Measurements from ENCODE around the gene CHRDL2. TPM values are rescaled to one million over a fixed set of nuclear protein-coding genes. Genes with fewer than 3 reads are reported as not detected.

Gene CHRDL2
- total and polyA plus RNA-seq, 2 donors (not counting 3 experiments of a cell fraction or from before 2014, with no cell fraction given): not detected

DNA sequence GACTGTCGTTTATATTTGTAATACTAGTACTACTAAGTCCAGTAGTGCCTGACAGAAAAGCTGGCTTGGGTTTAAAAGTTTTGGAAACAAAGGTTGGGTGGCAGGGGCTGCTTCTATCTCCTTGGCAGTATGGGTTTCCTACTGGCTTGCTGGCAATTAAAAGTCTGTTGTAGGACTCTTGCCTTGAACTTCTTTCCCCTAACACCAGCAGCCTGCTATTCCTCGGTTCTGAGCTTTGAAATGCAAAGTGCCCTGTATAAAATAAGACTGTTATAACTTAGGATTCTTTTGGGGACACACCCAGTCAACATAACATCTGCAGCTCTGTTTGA is 18.7 kb upstream of the CHRDL2 start:
- no peaks in the 10 kb centered on the region for H3K9me3 ChIP-seq (replicated peaks; ENCODE audit: control insufficient read depth, insufficient read depth, low read length)
- peaks cover 36% of the 10 kb centered on the region for H3K4me1 ChIP-seq (ENCODE audit: control insufficient read depth, extremely low read depth, insufficient read depth, low read length)
- H3K9me1 ChIP-seq (replicated peaks; ENCODE audit: control insufficient read depth, extremely low read depth, insufficient read depth, low read length): no peaks in the 10 kb centered on the region
- H3K27ac ChIP-seq (ENCODE audit: insufficient read depth, low read depth, low read length): peak overlapping the region; percentile 88
- H2AFZ ChIP-seq (ENCODE audit: low read depth, low read length): no peak overlapping the region
- DNase-seq (ENCODE audit: low read depth, low spot score) (no peak), FAIRE-seq (peak; percentile 15)
- intact Hi-C loops (cut with micrococcal nuclease): loop anchor here (2.0 kb wide), 1 partner anchor 73 kb away; no protein-coding TSS in a partner anchor
- H3K9ac ChIP-seq (replicated peaks; ENCODE audit: extremely low read depth, insufficient read depth, low read length): peak overlapping the region; percentile 62
- peak overlapping the region; percentile 77 for H3K4me2 ChIP-seq (ENCODE audit: insufficient read depth, low read length)
- ChIA-PET CTCF (interaction anchor here (0.7 to 2.7 kb wide), 4 partner anchors 10 to 120 kb away, joined by 3 to 24 read pairs (median 4); no protein-coding TSS in a partner anchor), POLR2A (interaction anchor here (0.9 kb wide), 1 partner anchor 91 kb away, joined by 3 read pairs; no protein-coding TSS in a partner anchor)
- H3K36me3 ChIP-seq (ENCODE audit: control insufficient read depth in 2 of 2, extremely low read depth in 1 of 2, insufficient read depth in 2 of 2, low read length in 2 of 2): no peaks in the 10 kb centered on the region
- TSS peak; percentile 31 for BruUV-seq (replicated peaks)
- peaks cover 48% of the 10 kb centered on the region for H3K79me2 ChIP-seq (ENCODE audit: control insufficient read depth, insufficient read depth, low read length)
- dilution Hi-C loops (cut with MboI; ENCODE audit: extremely low pct_ligation_motif_present, low sequenced_read_pairs): no loop called here
- H3K27me3 ChIP-seq (ENCODE audit: control insufficient read depth in 2 of 2, insufficient read depth in 2 of 2, low read length in 2 of 2): no peaks in the 10 kb centered on the region
- TF ChIP-seq POLR2A (IDR thresholded peaks at IDR 0.05; ENCODE audit: low read depth, low read length) (no peak), MYC (IDR thresholded peaks at IDR 0.05; ENCODE audit: low read depth, low read length) (no peak), GATA2 (IDR thresholded peaks at IDR 0.05; ENCODE audit: insufficient read depth, insufficient read length, low read depth, low read length) (no peak), EZH2 (IDR thresholded peaks at IDR 0.05; ENCODE audit: borderline replicate concordance, low read depth, low read length, severe bottlenecking) (no peak)
- TF ChIP-seq, protein P1, sequence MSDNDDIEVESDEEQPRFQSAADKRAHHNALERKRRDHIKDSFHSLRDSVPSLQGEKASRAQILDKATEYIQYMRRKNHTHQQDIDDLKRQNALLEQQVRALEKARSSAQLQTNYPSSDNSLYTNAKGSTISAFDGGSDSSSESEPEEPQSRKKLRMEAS (IDR thresholded peaks at IDR 0.05; ENCODE audit: insufficient read depth, insufficient read length): no peak
- H3K4me3 ChIP-seq (replicated peaks in 1 of 3; ENCODE audit: insufficient read depth in 1 of 3, low read depth in 1 of 3, low read length in 3 of 3): peak overlapping the region; percentile 49 to 84 (median 70)
- no peaks in the 10 kb centered on the region for H4K20me1 ChIP-seq (replicated peaks; ENCODE audit: control insufficient read depth, extremely low read depth, insufficient read depth, low read length)

DNA sequence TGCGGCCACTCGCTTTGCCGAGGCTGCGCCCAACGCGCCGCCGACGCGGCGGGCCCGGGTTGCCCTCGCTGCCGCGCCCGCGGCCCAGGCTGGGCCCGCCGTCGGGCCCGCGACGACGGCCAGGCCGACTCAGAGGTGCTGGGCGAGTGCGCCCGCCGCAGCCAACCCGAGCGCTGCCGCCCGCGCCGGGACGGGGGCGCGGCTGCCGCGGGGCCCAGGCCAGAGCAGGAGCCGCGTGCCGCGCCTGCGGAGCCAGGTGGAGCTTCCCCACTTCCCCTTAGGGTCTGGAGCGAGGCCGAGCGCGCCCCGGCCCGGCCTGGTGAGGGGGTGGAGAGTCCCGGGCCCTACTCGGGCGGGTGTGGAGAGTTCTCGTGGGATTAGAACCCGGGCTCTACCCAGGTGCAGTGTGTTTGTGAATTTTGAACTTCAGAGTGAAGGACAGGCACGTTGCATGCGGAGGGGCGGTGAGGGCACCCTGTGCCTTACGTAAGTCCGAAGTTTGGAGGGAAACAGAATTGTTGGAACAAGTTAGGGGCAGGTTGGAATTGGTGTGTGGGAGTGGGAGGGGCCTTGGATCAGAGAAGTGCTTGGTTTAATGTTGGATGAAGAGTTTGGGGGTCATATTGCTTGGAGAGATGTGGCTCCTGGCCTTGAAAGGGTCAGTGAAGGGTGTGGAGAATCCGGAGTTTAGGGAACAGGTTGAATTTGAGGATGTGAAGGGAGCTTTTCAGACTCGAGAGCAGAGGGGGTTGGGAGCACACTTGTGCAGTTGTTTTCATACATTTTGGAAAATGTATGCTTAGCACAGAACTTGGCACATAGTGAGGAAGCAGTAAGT is 18.1 kb upstream of the CHRDL2 start:
- TF ChIP-seq JUN (IDR thresholded peaks at IDR 0.05; ENCODE audit: borderline replicate concordance, insufficient read depth, insufficient read length, low read depth): no peak
- TF ChIP-seq, protein P2, sequence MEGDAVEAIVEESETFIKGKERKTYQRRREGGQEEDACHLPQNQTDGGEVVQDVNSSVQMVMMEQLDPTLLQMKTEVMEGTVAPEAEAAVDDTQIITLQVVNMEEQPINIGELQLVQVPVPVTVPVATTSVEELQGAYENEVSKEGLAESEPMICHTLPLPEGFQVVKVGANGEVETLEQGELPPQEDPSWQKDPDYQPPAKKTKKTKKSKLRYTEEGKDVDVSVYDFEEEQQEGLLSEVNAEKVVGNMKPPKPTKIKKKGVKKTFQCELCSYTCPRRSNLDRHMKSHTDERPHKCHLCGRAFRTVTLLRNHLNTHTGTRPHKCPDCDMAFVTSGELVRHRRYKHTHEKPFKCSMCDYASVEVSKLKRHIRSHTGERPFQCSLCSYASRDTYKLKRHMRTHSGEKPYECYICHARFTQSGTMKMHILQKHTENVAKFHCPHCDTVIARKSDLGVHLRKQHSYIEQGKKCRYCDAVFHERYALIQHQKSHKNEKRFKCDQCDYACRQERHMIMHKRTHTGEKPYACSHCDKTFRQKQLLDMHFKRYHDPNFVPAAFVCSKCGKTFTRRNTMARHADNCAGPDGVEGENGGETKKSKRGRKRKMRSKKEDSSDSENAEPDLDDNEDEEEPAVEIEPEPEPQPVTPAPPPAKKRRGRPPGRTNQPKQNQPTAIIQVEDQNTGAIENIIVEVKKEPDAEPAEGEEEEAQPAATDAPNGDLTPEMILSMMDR (IDR thresholded peaks at IDR 0.05; ENCODE audit: extremely low read depth in 1 of 2, insufficient read depth in 1 of 2, low read depth in 1 of 2, low read length in 2 of 2): no peak
- TF ChIP-seq POLR2A (IDR thresholded peaks at IDR 0.05; ENCODE audit: low read depth, low read length): no peak
- TF ChIP-seq, protein P1 (IDR thresholded peaks at IDR 0.05; ENCODE audit: insufficient read depth, insufficient read length): no peak
- FAIRE-seq (no peak), DNase-seq (ENCODE audit: low read depth, low spot score) (peak; percentile 73)
- peak overlapping the region; percentile 77 for H3K4me2 ChIP-seq (ENCODE audit: insufficient read depth, low read length)
- H3K4me1 ChIP-seq (ENCODE audit: control insufficient read depth, extremely low read depth, insufficient read depth, low read length): peaks cover 31% of the 10 kb centered on the region
- peak overlapping the region; percentile 71 for H2AFZ ChIP-seq (ENCODE audit: low read depth, low read length)
- dilution Hi-C loops (cut with MboI; ENCODE audit: extremely low pct_ligation_motif_present, low sequenced_read_pairs) (no loop called here), intact Hi-C loops (cut with micrococcal nuclease) (loop anchor here (2.0 kb wide), 1 partner anchor 73 kb away; no protein-coding TSS in a partner anchor)
- BruUV-seq (replicated peaks): no TSS peak
- peak overlapping the region; percentile 62 for H3K9ac ChIP-seq (replicated peaks; ENCODE audit: extremely low read depth, insufficient read depth, low read length)
- no peaks in the 10 kb centered on the region for H3K9me1 ChIP-seq (replicated peaks; ENCODE audit: control insufficient read depth, extremely low read depth, insufficient read depth, low read length)
- peaks cover 48% of the 10 kb centered on the region for H3K79me2 ChIP-seq (ENCODE audit: control insufficient read depth, insufficient read depth, low read length)
- H3K27me3 ChIP-seq (ENCODE audit: control insufficient read depth in 2 of 2, insufficient read depth in 2 of 2, low read length in 2 of 2): no peaks in the 10 kb centered on the region
- no peaks in the 10 kb centered on the region for H3K36me3 ChIP-seq (ENCODE audit: control insufficient read depth in 2 of 2, extremely low read depth in 1 of 2, insufficient read depth in 2 of 2, low read length in 2 of 2)
- POLR2A ChIA-PET: interaction anchor here (0.7 to 0.9 kb wide), 2 partner anchors 10 to 92 kb away, joined by 3 read pairs; no protein-coding TSS in a partner anchor
- H4K20me1 ChIP-seq (replicated peaks; ENCODE audit: control insufficient read depth, extremely low read depth, insufficient read depth, low read length): no peaks in the 10 kb centered on the region
- CTCF ChIA-PET: interaction anchor here (0.7 to 2.7 kb wide), 6 partner anchors 8 to 121 kb away, joined by 3 to 24 read pairs (median 3); no protein-coding TSS in a partner anchor
- peak overlapping the region; percentile 49 to 84 (median 70) for H3K4me3 ChIP-seq (replicated peaks in 1 of 3; ENCODE audit: insufficient read depth in 1 of 3, low read depth in 1 of 3, low read length in 3 of 3)
- H3K27ac ChIP-seq (ENCODE audit: insufficient read depth, low read depth, low read length): peak overlapping the region; percentile 88
- H3K9me3 ChIP-seq (replicated peaks; ENCODE audit: control insufficient read depth, insufficient read depth, low read length): no peaks in the 10 kb centered on the region
